NCI-H2227 (cell line): ENCODE results near the gene HSD11B2.
A peak's percentile ranks its signal among the peaks of the same experiment; 100 is the strongest.
"Not testable (repeated sequence)": the region's sequence is repeated elsewhere in the genome, so short reads cannot be mapped to it uniquely, and the experiment has no call there.

Source experiments
- DNase-seq: peaks from one replicate; lab custom pipeline; 2025; ENCODE audit not compliant: unreplicated experiment; lab: John Stamatoyannopoulos, UW

The HSD11B2 gene

DNA sequence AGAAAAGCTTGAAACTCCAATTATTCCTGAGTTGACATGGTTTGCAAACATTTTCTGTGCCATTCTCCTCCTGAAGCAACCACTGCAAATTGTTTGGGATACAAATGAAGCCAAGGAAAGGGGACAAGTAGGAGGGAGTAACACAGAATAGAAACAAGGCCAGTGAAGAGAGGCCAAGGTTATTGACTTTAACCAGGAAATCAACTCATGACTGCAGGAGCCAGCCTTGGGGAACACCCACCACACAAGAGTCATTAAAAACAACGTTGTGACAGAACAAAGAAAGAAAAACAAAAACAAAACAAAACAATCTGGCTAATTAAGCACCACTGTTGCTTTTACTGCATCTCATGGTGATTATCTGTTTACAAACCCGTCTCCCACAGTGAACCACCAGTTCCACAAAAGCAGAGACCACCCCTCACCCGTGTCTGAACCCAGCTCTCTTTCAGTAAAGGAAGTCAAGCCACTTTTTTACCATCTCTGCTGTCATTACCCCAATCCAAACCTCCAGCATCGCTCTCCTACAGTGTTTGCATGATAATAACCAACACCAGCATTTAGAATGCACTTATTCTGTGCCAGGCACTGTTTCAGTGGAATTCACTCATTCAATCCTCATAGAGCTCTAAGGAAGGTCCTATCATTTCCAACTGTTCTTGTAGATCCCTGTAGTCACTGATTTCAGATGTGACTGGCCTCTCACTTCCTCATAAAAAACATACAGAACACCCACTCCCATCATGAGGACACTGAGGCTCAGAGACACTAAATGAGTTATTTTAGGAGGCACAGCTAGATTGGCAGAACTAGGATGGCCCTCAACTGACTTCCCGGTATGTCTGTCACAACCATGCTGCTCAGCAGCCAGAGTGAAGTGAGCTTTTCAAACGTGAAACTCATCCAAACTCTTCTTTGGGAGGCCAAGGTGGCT is 16.7 kb upstream of the HSD11B2 start:
- DNase-seq = no peak

DNA sequence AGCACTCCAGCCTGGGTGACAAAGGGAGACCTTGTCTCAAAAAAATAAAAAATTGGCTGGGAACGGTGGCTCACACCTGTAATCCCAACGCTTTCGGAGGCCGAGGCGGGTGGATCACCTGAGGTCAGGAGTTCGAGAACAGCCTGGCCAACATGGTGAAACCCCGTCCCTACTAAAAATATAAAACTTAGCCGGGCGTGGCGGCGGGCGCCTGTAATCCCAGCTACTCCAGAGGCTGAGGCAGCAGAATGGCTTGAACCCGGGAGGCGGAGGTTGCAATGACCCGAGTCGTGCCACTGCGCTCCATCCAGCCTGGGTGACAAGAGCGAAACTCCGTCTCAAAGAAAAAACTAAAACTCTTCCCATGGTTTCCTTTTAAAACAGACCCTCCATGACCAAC is 15.5 kb upstream of the HSD11B2 start:
- not testable (repeated sequence) for DNase-seq

DNA sequence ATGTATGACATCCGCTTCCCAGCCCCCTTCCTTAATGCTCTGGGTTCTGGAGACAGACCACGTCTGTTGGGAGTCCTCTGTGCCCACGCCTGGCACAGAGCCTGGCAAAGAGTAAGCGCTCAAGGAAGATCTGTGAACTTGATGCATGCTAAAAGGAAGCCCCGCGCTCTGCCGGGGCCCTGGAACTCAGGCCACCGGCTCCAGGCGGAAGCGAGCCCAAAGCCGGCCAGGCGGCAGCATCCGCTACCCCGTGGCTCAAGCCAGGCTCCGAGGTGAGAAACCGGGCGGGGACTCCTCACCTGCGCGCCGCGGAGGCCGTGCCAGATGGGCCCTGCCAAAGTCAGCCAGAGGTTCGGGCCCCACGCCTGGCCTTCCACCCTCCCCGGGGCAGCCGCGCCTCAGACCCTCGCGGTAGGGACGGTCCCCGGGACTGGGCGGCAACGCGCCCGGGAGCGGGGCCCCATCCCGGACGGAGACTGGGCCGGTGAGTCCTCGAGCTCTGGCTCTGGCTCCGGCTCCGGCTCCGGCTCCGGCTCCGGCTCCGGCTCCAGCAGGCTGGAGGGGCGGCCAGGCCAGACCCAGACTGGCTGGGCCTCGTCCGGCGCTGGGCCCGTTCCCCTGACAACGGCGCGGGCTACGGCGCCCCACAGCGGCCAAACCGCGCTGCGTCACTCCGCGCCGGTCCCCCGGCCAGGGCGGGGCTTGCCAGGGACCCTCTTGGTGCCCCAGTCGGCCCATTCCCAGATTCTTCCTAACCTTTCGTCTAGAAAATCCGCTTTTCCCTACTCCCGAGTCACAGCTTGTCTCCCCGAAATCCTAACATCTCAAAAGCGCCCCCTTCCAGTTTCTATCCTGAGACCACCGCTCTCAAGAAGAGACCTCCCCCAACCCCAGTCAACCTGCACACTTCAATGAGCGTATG is 14.8 kb upstream of the HSD11B2 start, which contains the start of gene ZDHHC1:
TSS of gene ZDHHC1 (minus strand) at position 606 of the 922 bp plus-strand sequence. CDS start 8,702 bp downstream, outside the sequence.
- DNase-seq = peak; percentile 81

DNA sequence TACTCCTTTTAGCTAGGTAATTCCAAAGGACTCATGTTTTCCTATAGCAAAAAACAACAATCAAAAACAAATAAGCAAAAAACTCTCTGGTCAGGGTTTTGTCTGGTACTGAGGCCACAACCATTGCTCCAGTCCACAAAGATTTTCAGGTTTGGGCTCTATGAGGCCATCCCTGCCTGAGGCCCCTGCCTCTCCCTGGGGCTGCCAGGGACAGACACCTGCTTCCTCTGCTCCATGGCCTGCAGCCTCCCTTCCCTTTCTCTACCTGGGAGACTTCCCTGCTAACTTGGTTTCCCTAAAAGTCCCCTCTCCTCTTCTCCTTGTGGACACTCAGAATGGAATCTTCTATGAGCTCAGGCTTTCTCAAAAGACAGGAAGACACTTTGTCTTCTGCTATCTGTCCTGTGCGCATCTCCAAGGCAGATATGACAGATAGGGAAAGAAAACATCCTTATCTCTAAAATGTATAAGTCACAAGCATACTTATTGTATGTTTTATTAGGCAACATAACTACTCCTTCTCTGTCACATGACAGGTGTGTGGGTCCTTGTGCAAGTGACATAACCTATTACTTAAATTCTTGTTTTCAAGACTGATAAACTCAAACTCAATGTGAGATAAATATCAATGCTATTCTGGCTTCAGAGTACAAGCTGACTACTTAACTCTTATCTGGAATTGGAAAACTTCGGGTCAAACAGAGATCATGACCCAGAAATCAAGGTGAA is 13.4 kb upstream of the HSD11B2 start:
- DNase-seq = no peak

GRCh38 chr16:67419502-67419901 is 11.4 kb upstream of the HSD11B2 start:
- no peak for DNase-seq

DNA sequence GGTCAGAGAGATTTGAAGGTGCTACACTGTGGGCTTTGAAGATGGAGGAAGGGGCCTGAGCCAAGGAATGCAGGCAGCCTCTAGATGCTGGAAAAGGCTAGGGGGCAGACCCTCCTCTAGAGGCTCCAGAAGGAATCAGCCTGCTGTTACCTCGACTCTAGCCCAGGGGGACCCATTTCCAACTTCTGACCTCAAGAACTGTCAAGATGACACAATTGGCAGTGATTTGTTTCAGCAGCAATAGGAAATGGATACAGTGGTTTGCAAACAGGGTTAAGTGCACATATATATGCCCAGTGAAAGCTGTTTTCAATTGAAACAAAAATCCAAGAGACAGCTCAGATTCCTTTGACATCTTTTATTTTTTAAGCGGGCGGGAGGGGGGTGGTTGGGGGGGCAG is 11.0 kb upstream of the HSD11B2 start:
- no peak for DNase-seq

GRCh38 chr16:67421030-67421429 is 9.9 kb upstream of the HSD11B2 start:
- DNase-seq = no peak

- no peak for DNase-seq
Measured at GRCh38 chr16:67423015-67423414, 7.9 kb upstream of the HSD11B2 start.

DNA sequence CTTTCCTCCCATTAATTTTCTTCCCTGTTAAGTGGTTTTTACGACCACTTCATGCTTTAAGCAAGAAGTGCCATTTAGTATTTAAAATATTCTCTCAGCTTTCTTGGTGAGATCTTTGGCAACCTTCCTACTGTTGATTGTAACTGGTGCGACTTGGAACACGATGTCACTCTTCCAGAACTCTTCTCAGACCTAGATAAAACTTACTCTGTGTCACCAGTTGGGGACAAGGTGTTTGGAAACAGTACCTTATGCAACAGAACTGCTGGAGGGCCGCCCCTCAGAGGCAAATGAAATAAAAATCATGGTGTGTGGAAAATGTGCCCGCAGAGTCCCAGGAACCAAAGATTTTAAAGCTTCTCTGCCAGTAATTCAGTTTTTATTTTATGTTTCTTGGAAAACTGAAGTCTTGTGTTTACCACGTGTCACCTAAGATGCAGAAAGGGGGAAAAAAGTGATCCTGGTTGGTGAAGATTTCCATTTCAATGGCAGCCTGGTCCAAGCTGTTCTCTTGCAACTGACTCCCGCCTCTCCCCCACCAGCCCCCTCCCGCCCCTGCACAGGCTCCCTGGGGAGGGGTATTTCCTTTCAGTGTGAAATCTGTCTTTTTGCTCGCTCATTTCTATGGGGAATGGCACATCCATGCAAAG is 7.2 kb upstream of the HSD11B2 start:
- DNase-seq = no peak

- no peak for DNase-seq
Measured at GRCh38 chr16:67424261-67424615, 6.7 kb upstream of the HSD11B2 start.

DNA sequence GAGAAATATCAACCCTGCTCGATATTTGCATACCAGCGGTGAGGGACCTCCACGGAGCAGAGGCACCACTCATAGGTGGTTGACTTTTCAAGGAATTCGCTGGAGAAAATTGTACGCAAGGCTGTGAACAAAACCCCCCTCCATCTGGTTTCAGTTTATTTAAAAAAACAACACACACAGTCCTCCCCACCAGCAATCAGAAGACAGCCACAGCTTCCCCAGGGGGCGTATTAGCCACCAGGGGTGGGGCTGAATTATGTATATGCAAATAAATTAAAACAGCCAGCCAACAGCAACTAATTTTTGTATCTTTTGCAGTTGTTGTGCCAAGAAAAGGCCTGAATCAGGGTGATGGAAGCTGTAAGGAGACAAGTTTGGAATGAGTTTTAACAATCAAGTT is 5.9 kb upstream of the HSD11B2 start:
- DNase-seq = no peak

DNA sequence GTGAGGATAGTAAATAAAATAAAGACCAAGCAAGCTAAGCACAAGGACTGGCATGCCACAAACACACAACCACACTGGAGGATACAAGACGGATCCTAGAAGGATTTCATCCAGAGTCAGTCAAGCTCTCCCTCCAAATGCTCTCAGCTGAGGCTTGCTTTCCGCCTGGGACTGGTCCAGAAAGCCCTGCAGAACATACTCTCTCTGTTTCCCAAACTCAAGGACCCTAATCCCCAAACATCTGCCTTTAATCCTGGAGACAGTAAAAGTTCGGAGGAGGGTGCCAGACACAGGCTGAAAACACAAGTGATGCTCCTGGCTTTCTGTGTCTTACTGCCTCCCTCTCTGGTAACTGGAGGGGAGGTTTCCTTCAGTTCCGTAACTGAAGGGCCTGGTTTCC is 5.3 kb upstream of the HSD11B2 start:
- no peak for DNase-seq

DNA sequence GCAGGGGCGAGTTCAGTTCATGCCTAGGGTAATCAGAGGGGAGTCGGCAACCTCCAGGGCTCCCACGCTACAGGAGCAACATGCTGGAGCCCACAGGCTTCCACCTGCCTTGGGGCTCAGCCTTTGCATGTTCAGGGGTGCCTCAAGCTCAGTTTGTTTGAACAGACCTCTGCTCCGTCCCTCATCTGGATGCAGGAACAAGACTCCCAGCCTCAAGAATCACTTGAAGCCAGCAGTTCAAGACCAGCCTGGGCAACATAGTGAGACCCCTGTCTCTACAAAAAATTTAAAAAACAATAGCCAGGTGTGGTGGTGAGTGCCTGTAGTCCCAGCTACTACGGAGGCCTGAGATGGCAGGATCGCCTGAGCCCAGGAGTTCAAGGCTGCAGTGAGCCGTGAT is 4.9 kb upstream of the HSD11B2 start:
- no peak for DNase-seq

GRCh38 chr16:67426950-67427349 is 4.0 kb upstream of the HSD11B2 start:
- DNase-seq = no peak

DNA sequence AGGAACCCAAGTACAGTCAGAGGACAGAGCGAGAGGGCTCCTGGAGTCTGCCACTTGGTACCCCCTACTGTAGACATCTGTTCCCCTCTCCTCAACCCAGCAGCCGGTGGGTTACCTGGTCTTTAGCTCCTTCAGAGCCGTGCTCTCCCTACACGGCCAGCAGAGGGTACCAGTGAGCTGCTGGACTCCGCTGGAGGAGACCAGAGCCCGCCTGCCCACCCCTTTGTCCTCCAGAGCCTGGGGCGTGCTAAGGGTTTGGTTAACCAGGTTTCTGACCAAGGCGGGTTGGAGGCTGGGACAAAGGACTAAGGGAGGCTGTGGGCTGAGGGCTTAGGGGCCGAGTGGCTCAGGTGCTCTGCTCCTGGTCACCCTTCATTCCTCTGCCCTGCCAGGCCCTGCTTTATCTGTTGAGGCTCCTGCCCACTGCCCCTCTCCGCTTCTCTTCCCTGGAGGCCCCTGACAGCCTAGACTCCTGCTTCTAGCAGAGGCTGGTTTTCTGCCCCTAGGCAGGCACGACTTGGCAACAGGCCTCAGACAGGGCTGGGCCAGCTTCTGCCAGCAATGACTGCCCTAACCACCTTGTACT is 2.7 kb upstream of the HSD11B2 start:
- peak; percentile 65 for DNase-seq

DNA sequence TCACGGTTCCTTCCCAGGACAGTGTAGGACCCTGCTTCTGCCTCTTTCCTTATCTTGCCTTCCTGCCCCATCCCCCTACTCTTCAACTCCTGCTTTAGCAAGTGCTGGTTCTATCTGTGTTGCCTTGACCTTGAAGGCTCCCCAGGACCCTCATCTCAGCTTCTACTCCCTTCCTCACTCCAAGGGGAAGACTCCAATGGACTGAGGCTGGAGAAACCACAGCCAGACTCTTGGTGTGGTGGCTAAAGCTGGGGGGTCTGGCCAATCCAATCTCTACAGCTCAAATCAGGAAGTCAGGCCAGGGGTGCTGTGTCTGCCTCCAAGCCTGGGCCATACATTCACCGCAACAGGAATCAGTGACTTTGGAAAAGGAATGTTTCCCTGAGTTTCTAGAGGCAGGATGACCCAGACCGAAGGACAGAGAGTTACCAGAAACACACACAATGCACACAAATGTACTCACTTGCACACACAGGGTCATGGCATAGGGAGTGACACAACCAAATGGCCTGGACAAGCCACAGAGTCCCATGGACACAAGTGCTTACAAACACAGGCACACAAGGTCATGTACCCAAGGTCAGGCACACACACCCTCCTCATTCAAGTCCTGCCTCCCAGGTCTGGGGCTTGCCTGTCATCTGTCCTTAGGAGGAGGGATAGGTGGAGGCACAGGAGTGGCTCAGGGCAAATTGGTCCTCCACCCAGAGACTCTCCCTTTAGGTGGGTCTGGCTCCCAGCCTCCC is 1.7 kb upstream of the HSD11B2 start:
- DNase-seq = no peak

DNA sequence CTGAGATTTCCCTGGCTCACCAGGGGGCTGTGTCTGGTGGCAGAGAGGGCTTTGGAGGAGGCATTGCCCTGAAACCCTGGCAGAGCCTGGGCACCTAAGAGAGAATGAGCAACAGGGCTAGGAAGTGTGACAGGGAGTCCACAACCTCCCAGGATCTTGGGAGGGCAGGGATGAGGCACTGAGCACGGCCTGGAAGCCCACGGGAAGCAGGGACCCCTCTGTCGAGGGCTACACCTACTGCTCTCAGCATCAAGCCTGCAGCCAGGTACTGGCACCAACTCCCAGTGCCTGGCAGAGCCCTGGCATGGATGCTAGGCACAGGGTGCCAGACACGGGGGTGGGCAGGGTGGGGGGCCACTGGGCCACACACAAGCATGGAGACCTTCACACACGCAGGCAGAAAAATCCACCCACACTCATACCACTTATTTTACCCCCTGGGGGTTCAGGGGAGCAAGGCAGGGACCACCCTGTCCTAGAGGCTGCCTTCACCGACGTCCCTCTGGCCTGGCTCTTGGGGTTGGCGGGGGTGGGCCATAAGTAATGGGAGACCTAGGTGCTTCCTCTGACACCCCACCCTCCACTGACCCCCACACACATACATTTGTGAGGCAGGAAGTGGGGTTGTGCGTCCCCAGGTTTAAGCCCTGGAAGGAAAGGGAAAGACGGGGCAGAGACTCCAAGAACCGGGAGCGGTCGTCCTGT is 970 bp upstream of the HSD11B2 start:
- DNase-seq = no peak

- DNase-seq = peak; percentile 43
Measured at GRCh38 chr16:67430504-67430976, 381 bp upstream of the HSD11B2 start.
